Large intestine (tissue), 3 donors: ENCODE results near the gene PLPP7. TPM values are rescaled to one million over a fixed set of nuclear protein-coding genes. Genes with fewer than 3 reads are reported as not detected.

Experiments
- DNase-seq, 2 donors: peaks; one replicate each; pipeline versions ENCODE4 v3.0.0 to v3.0.0-alpha.2; 2013
- H3K27ac ChIP-seq: one replicate; pipeline ENCODE4 v1.5.1; 2013; ENCODE audit warnings: low read length
- H3K27me3 ChIP-seq: 2 replicates; pipeline ENCODE4 v1.6.1; 2013; ENCODE audit warnings: low read length; ENCODE audit not compliant: control insufficient read depth, insufficient read depth
- H3K36me3 ChIP-seq: 2 replicates; pipeline ENCODE4 v1.6.1; 2013; ENCODE audit warnings: low read length; ENCODE audit not compliant: control insufficient read depth, insufficient read depth
- H3K4me1 ChIP-seq: one replicate; pipeline ENCODE4 v1.6.1; 2013; ENCODE audit warnings: low read length; ENCODE audit not compliant: control insufficient read depth, insufficient read depth
- H3K4me3 ChIP-seq: one replicate; pipeline ENCODE4 v1.5.1; 2013; ENCODE audit warnings: low read length
- H3K9me3 ChIP-seq: one replicate; pipeline ENCODE4 v1.6.1; 2013; ENCODE audit warnings: mild to moderate bottlenecking, low read depth, low read length, moderate library complexity; ENCODE audit not compliant: control insufficient read depth
- WGBS: methylation state at CpG from one replicate; pipeline ENCODE4 v1.1.5; 2013; ENCODE audit warnings: low lambda C conversion rate; ENCODE audit not compliant: insufficient coverage; 5-methylcytosine and 5-hydroxymethylcytosine counted together
- polyA plus RNA-seq: library from polyadenylated mRNA; unstranded; fragments of 120-200 nt; gene quantifications from one replicate; pipeline ENCODE4 v1.2.1, GENCODE V29; 2013

Gene PLPP7
- polyA plus RNA-seq, 1 donor, result 1.1 TPM

- no peaks in the 10 kb centered on the region for H3K4me1 ChIP-seq
- H3K27ac ChIP-seq, result no peak overlapping the region
- 100% methylated on average over 1 of the region's 14 CpGs for WGBS
These were observed 17.0 kb downstream of the PLPP7 start for GRCh38 chr9:131306397-131307004.

GRCh38 chr9:131307974-131308373 lies 18.5 kb downstream of the PLPP7 start:
- Histone ChIP-seq H3K27ac (no peak overlapping the region), H3K4me3 (no peak overlapping the region), H3K9me3 (peaks cover 4% of the 10 kb centered on the region), H3K4me1 (no peaks in the 10 kb centered on the region), H3K27me3 (no peaks in the 10 kb centered on the region), H3K36me3 (no peaks in the 10 kb centered on the region)
- no CpG with 5 or more reads among the region's 31 CpGs for WGBS
- no peak for DNase-seq

More at GRCh38 chr9:131306397-131307004, 17.0 kb downstream of the PLPP7 start:
- peaks cover 4% of the 10 kb centered on the region for H3K9me3 ChIP-seq
- H3K36me3 ChIP-seq, result no peaks in the 10 kb centered on the region
- no peak overlapping the region for H3K4me3 ChIP-seq
- H3K27me3 ChIP-seq, result no peaks in the 10 kb centered on the region
- no peak for DNase-seq

GRCh38 chr9:131308452-131308851 lies 18.9 kb downstream of the PLPP7 start:
- DNase-seq, result no peak
- 100% methylated on average over 1 of the region's 11 CpGs for WGBS
- no peak overlapping the region for H3K4me3 ChIP-seq

GRCh38 chr9:131308906-131309529 lies 19.5 kb downstream of the PLPP7 start:
- no CpG with 5 or more reads among the region's 17 CpGs for WGBS
- DNase-seq, result no peak
- Histone ChIP-seq H3K4me1 (no peaks in the 10 kb centered on the region), H3K4me3 (no peak overlapping the region), H3K27ac (no peak overlapping the region), H3K36me3 (no peaks in the 10 kb centered on the region), H3K27me3 (no peaks in the 10 kb centered on the region), H3K9me3 (peaks cover 4% of the 10 kb centered on the region)

More at GRCh38 chr9:131308452-131308851, 18.9 kb downstream of the PLPP7 start:
- H3K9me3 ChIP-seq, result peaks cover 4% of the 10 kb centered on the region
- H3K27me3 ChIP-seq, result no peaks in the 10 kb centered on the region
- no peaks in the 10 kb centered on the region for H3K36me3 ChIP-seq
- H3K27ac ChIP-seq, result no peak overlapping the region
- H3K4me1 ChIP-seq, result no peaks in the 10 kb centered on the region

- WGBS, result no CpG with 5 or more reads among the region's 18 CpGs
- Histone ChIP-seq H3K27ac (no peak overlapping the region), H3K9me3 (peaks cover 4% of the 10 kb centered on the region)
These were observed 20.2 kb downstream of the PLPP7 start for GRCh38 chr9:131309530-131310276.

GRCh38 chr9:131310833-131311554 lies 21.5 kb downstream of the PLPP7 start:
- Histone ChIP-seq H3K4me3 (no peak overlapping the region), H3K4me1 (no peaks in the 10 kb centered on the region), H3K9me3 (peaks cover 4% of the 10 kb centered on the region), H3K27ac (no peak overlapping the region), H3K36me3 (no peaks in the 10 kb centered on the region), H3K27me3 (peaks cover 4% of the 10 kb centered on the region)
- no CpG with 5 or more reads among the region's 20 CpGs for WGBS
- DNase-seq, result no peak

More at GRCh38 chr9:131309530-131310276, 20.2 kb downstream of the PLPP7 start:
- H3K27me3 ChIP-seq, result no peaks in the 10 kb centered on the region
- H3K36me3 ChIP-seq, result no peaks in the 10 kb centered on the region
- no peaks in the 10 kb centered on the region for H3K4me1 ChIP-seq
- no peak overlapping the region for H3K4me3 ChIP-seq
- DNase-seq, result no peak

- Histone ChIP-seq H3K27me3 (peaks cover 4% of the 10 kb centered on the region), H3K4me1 (no peaks in the 10 kb centered on the region), H3K27ac (no peak overlapping the region), H3K4me3 (no peak overlapping the region), H3K9me3 (peaks cover 4% of the 10 kb centered on the region), H3K36me3 (no peaks in the 10 kb centered on the region)
- no peak for DNase-seq
- WGBS, result no CpG with 5 or more reads among the region's 9 CpGs
These were observed 22.7 kb downstream of the PLPP7 start for GRCh38 chr9:131312246-131312645.

- no peak for DNase-seq
- no peak overlapping the region for H3K4me3 ChIP-seq
- WGBS, result 100% methylated on average over 1 of the region's 28 CpGs
- no peaks in the 10 kb centered on the region for H3K9me3 ChIP-seq
- no peaks in the 10 kb centered on the region for H3K36me3 ChIP-seq
- H3K27ac ChIP-seq, result no peak overlapping the region
- no peaks in the 10 kb centered on the region for H3K4me1 ChIP-seq
- peaks cover 4% of the 10 kb centered on the region for H3K27me3 ChIP-seq
These were observed 23.6 kb downstream of the PLPP7 start for GRCh38 chr9:131312822-131313770.

- DNase-seq, result no peak
- H3K4me3 ChIP-seq, result no peak overlapping the region
- H3K9me3 ChIP-seq, result no peaks in the 10 kb centered on the region
- H3K36me3 ChIP-seq, result no peaks in the 10 kb centered on the region
- H3K27ac ChIP-seq, result no peak overlapping the region
- peaks cover 4% of the 10 kb centered on the region for H3K27me3 ChIP-seq
- 90% methylated on average over 4 of the region's 23 CpGs for WGBS
- no peaks in the 10 kb centered on the region for H3K4me1 ChIP-seq
These were observed 28.9 kb downstream of the PLPP7 start for GRCh38 chr9:131318231-131319085.
